ENCODE data around the gene PGAP6. TPM values are rescaled to one million over a fixed set of nuclear protein-coding genes. Genes with fewer than 3 reads are reported as not detected.

Gene PGAP6
- total and polyA plus RNA-seq, 2 donors (not counting 1 experiment from before 2014, with no cell fraction given), result 46.2 to 82.7 TPM

DNA sequence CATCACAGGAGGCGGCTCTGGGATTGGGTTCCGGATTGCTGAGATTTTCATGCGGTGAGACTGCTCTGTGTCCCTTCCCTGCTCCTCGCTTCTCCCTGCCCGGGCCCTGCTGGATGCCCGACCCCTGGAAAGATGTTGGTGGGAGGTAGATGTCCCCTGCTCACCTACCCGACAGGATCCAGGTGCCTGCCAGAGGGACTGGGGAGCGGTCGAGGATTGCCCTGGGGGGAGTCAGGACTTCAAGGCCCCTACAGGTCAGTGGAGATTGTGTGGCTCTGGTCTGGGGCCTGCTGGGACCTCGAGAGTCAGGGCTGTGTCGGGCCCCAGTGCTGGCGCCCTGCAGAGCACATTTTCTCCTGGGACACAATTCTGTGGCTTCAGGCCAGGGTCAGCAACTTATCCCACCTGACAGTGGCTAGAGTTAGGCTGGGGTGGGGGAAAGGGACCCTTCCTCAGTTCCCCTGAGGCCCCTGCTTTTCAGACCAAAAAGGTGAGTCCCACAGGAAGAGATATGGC is 23.3 kb upstream of the PGAP6 start:
- Histone ChIP-seq H3K36me3 (ENCODE audit: control insufficient read depth, insufficient read depth, low read length) (peaks cover 1% of the 10 kb centered on the region), H3K79me2 (ENCODE audit: control insufficient read depth, insufficient read depth, low read length) (no peaks in the 10 kb centered on the region), H3K27ac (ENCODE audit: insufficient read depth, low read length) (no peak overlapping the region), H3K9me3 (ENCODE audit: control insufficient read depth, insufficient read depth, low read depth, low read length) (no peaks in the 10 kb centered on the region), H3K4me3 (replicated peaks in 1 of 4; ENCODE audit: control extremely low read depth in 1 of 4, insufficient read depth in 1 of 4, low read depth in 3 of 4, low read length in 4 of 4) (no peak overlapping the region), H2AFZ (ENCODE audit: low read length) (no peak overlapping the region), H3K9ac (ENCODE audit: insufficient read depth, low read length) (no peak overlapping the region), H3K4me1 (ENCODE audit: control insufficient read depth, extremely low read depth, insufficient read depth, low read length) (no peaks in the 10 kb centered on the region), H3K27me3 (ENCODE audit: control insufficient read depth, insufficient read depth, low read length) (no peaks in the 10 kb centered on the region), H3K4me2 (ENCODE audit: extremely low read depth, insufficient read depth, low read length) (no peak overlapping the region), H4K20me1 (ENCODE audit: control insufficient read depth, extremely low read depth, insufficient read depth, low read length) (no peaks in the 10 kb centered on the region)
- no peak for TF ChIP-seq CTCF (conservative IDR thresholded peaks at IDR 0.05 in 1 of 2, IDR thresholded peaks at IDR 0.05 in 1 of 2; ENCODE audit: low read depth in 1 of 2, low read length in 2 of 2)
- no peak for DNase-seq (ENCODE audit: low read depth in 2 of 2)

GRCh38 chr16:401468-402348 is 19.9 kb upstream of the PGAP6 start, which contains the start of gene DECR2:
TSS of gene DECR2 (plus strand) at chr16:401885. CDS start at chr16:401964, 79 bp downstream.
- H3K4me1 ChIP-seq (ENCODE audit: control insufficient read depth, extremely low read depth, insufficient read depth, low read length), result peaks cover 2% of the 10 kb centered on the region
- peak within 1 kb of the TSS; percentile 71 to 85 (median 83) for H3K4me3 ChIP-seq (replicated peaks in 1 of 4; ENCODE audit: control extremely low read depth in 1 of 4, insufficient read depth in 1 of 4, low read depth in 3 of 4, low read length in 4 of 4)
- H3K27ac ChIP-seq (ENCODE audit: insufficient read depth, low read length), result peak within 1 kb of the TSS; percentile 67
- peaks cover 8% of the 10 kb centered on the region for H3K36me3 ChIP-seq (ENCODE audit: control insufficient read depth, insufficient read depth, low read length)
- peak within 1 kb of the TSS; percentile 75 for H3K4me2 ChIP-seq (ENCODE audit: extremely low read depth, insufficient read depth, low read length)
- H3K79me2 ChIP-seq (ENCODE audit: control insufficient read depth, insufficient read depth, low read length), result peaks cover 1% of the 10 kb centered on the region
- H3K9me3 ChIP-seq (ENCODE audit: control insufficient read depth, insufficient read depth, low read depth, low read length), result no peaks in the 10 kb centered on the region
- H4K20me1 ChIP-seq (ENCODE audit: control insufficient read depth, extremely low read depth, insufficient read depth, low read length), result no peaks in the 10 kb centered on the region
- peak; percentile 31 to 32 for TF ChIP-seq CTCF (conservative IDR thresholded peaks at IDR 0.05 in 1 of 2, IDR thresholded peaks at IDR 0.05 in 1 of 2; ENCODE audit: low read depth in 1 of 2, low read length in 2 of 2)
- TF ChIP-seq EZH2 (IDR thresholded peaks at IDR 0.05; ENCODE audit: low read length, missing control alignments), result no peak
- peak; percentile 83 to 91 for DNase-seq (ENCODE audit: low read depth in 2 of 2)
- H3K27me3 ChIP-seq (ENCODE audit: control insufficient read depth, insufficient read depth, low read length), result no peaks in the 10 kb centered on the region
- peak within 1 kb of the TSS; percentile 86 for H3K9ac ChIP-seq (ENCODE audit: insufficient read depth, low read length)
- H2AFZ ChIP-seq (ENCODE audit: low read length), result peak within 1 kb of the TSS; percentile 83

DNA sequence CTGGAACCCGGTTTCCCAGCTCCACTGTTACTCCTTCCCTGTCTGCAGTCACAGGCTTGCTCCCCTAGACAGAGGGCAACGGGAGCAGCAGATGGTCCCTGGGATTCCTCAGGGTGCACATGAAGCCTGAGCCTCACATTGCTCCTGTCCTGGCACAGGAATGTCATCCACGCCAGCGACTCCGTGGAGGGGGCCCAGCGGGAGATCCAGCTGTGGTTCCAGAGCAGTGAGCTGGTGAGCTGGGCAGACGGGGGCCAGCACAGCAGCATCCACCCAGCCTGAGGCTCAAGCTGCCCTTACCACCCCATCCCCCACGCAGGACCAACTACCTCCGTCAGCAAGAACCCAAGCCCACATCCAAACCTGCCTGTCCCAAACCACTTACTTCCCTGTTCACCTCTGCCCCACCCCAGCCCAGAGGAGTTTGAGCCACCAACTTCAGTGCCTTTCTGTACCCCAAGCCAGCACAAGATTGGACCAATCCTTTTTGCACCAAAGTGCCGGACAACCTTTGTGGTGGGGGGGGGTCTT is 18.3 kb upstream of the PGAP6 start:
- H3K4me1 ChIP-seq (ENCODE audit: control insufficient read depth, extremely low read depth, insufficient read depth, low read length), result peaks cover 2% of the 10 kb centered on the region
- no peak overlapping the region for H3K27ac ChIP-seq (ENCODE audit: insufficient read depth, low read length)
- no peaks in the 10 kb centered on the region for H3K9me3 ChIP-seq (ENCODE audit: control insufficient read depth, insufficient read depth, low read depth, low read length)
- peaks cover 8% of the 10 kb centered on the region for H3K36me3 ChIP-seq (ENCODE audit: control insufficient read depth, insufficient read depth, low read length)
- no peak overlapping the region for H2AFZ ChIP-seq (ENCODE audit: low read length)
- DNase-seq (ENCODE audit: low read depth in 2 of 2), result no peak
- no peak for TF ChIP-seq EZH2 (IDR thresholded peaks at IDR 0.05; ENCODE audit: low read length, missing control alignments)
- TF ChIP-seq CTCF (conservative IDR thresholded peaks at IDR 0.05 in 1 of 2, IDR thresholded peaks at IDR 0.05 in 1 of 2; ENCODE audit: low read depth in 1 of 2, low read length in 2 of 2), result no peak
- no peaks in the 10 kb centered on the region for H3K27me3 ChIP-seq (ENCODE audit: control insufficient read depth, insufficient read depth, low read length)
- H3K4me3 ChIP-seq (replicated peaks in 1 of 4; ENCODE audit: control extremely low read depth in 1 of 4, insufficient read depth in 1 of 4, low read depth in 3 of 4, low read length in 4 of 4), result peak overlapping the region in 3 of 4 experiments; percentile 71 to 85 (median 84)
- peak overlapping the region; percentile 69 for H3K4me2 ChIP-seq (ENCODE audit: extremely low read depth, insufficient read depth, low read length)
- no peak overlapping the region for H3K9ac ChIP-seq (ENCODE audit: insufficient read depth, low read length)
- no peaks in the 10 kb centered on the region for H4K20me1 ChIP-seq (ENCODE audit: control insufficient read depth, extremely low read depth, insufficient read depth, low read length)
- peaks cover 1% of the 10 kb centered on the region for H3K79me2 ChIP-seq (ENCODE audit: control insufficient read depth, insufficient read depth, low read length)

Data from fibroblast of lung (primary cell).